Measurements from ENCODE around the gene TPI1. TPM values are rescaled to one million over a fixed set of nuclear protein-coding genes. Genes with fewer than 3 reads are reported as not detected.

Gene TPI1
- total RNA-seq, 1 donor from 2014 or later = 2,208 TPM

GRCh38 chr12:6917491-6918231 is 50.3 kb downstream of the TPI1 start:
- TF ChIP-seq, protein P1, sequence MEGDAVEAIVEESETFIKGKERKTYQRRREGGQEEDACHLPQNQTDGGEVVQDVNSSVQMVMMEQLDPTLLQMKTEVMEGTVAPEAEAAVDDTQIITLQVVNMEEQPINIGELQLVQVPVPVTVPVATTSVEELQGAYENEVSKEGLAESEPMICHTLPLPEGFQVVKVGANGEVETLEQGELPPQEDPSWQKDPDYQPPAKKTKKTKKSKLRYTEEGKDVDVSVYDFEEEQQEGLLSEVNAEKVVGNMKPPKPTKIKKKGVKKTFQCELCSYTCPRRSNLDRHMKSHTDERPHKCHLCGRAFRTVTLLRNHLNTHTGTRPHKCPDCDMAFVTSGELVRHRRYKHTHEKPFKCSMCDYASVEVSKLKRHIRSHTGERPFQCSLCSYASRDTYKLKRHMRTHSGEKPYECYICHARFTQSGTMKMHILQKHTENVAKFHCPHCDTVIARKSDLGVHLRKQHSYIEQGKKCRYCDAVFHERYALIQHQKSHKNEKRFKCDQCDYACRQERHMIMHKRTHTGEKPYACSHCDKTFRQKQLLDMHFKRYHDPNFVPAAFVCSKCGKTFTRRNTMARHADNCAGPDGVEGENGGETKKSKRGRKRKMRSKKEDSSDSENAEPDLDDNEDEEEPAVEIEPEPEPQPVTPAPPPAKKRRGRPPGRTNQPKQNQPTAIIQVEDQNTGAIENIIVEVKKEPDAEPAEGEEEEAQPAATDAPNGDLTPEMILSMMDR (conservative IDR thresholded peaks at IDR 0.05; ENCODE audit: low read depth, low read length) = no peak
- H3K4me3 ChIP-seq (ENCODE audit: low read depth, low read length) = no peak overlapping the region
- DNase-seq (ENCODE audit: low read depth) = no peak

DNA sequence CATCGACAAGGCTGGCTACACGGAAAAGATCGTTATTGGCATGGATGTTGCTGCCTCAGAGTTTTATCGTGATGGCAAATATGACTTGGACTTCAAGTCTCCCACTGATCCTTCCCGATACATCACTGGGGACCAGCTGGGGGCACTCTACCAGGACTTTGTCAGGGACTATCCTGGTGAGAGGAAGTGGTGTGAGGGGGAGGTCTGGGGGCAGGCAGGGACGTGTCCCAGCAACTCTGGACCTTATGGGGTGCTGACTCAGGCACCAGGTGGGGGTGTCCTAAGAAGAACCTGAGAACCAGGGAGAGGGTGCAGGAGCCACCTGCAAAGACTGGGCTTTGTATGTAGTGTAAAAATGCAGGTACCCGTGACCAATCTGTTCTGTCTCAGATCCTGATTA is 52.3 kb downstream of the TPI1 start:
- H3K4me3 ChIP-seq (ENCODE audit: low read depth, low read length) = no peak overlapping the region
- no peak for DNase-seq (ENCODE audit: low read depth)
- TF ChIP-seq, protein P1 (conservative IDR thresholded peaks at IDR 0.05; ENCODE audit: low read depth, low read length) = peak; percentile 4

Other genes starting within 250 kb of the TPI1 start
- gene LPAR5, start 231.6 kb upstream of the TPI1 start, total RNA-seq = 0.81 and 0.94 TPM in 2 replicates
- gene ACRBP, start 220.1 kb upstream of the TPI1 start, total RNA-seq = 0.58 TPM in 1 of 2 replicates, not detected in the other
- gene ING4, start 204.4 kb upstream of the TPI1 start, total RNA-seq = 18.4 and 60.0 TPM in 2 replicates
- 19.9 and 21.9 TPM in 2 replicates for gene ZNF384, start 178.2 kb upstream of the TPI1 start, total RNA-seq
- 0.06 TPM in 1 of 2 replicates, not detected in the other for gene PIANP, start 166.7 kb upstream of the TPI1 start, total RNA-seq
- 59.2 and 63.5 TPM in 2 replicates for gene COPS7A, start 143.5 kb upstream of the TPI1 start, total RNA-seq
- gene MLF2, start 114.4 kb upstream of the TPI1 start, total RNA-seq = 185 and 294 TPM in 2 replicates
- 91.7 and 266 TPM in 2 replicates for gene PTMS, start 101.2 kb upstream of the TPI1 start, total RNA-seq
- gene LAG3, start 95.0 kb upstream of the TPI1 start, total RNA-seq = not detected in 2 replicates
- gene CD4, start 78.0 kb upstream of the TPI1 start, total RNA-seq = 0.07 and 0.75 TPM in 2 replicates
- gene GPR162, start 45.7 kb upstream of the TPI1 start, total RNA-seq = 1.0 and 1.2 TPM in 2 replicates
- 19.1 and 30.4 TPM in 2 replicates for gene P3H3, start 39.1 kb upstream of the TPI1 start, total RNA-seq
- gene GNB3, start 26.6 kb upstream of the TPI1 start, total RNA-seq = 0.29 and 4.2 TPM in 2 replicates
- 85.0 and 97.4 TPM in 2 replicates for gene CDCA3, start 16.2 kb upstream of the TPI1 start, total RNA-seq
- gene USP5, start 15.4 kb upstream of the TPI1 start, total RNA-seq = 60.5 and 83.8 TPM in 2 replicates
- gene SPSB2, start 5.8 kb downstream of the TPI1 start, total RNA-seq = 9.5 and 17.2 TPM in 2 replicates
- 3.8 and 14.5 TPM in 2 replicates for gene LRRC23, start 37.3 kb downstream of the TPI1 start, total RNA-seq
- 47.4 and 97.0 TPM in 2 replicates for gene ENO2, start 47.0 kb downstream of the TPI1 start, total RNA-seq
- 17.9 and 19.0 TPM in 2 replicates for gene ATN1, start 60.4 kb downstream of the TPI1 start, total RNA-seq
- gene RNU7-1, start 76.3 kb downstream of the TPI1 start, total RNA-seq = not detected in 2 replicates
- 163 and 174 TPM in 2 replicates for gene C12orf57, start 76.5 kb downstream of the TPI1 start, total RNA-seq
- gene PTPN6, start 83.8 kb downstream of the TPI1 start, total RNA-seq = 21.8 and 37.5 TPM in 2 replicates
- gene PHB2, start 103.1 kb downstream of the TPI1 start, total RNA-seq = 287 and 559 TPM in 2 replicates
- gene EMG1, start 103.4 kb downstream of the TPI1 start, total RNA-seq = 81.5 and 138 TPM in 2 replicates
- 14.9 and 27.1 TPM in 2 replicates for gene LPCAT3, start 150.9 kb downstream of the TPI1 start, total RNA-seq
- 1.3 TPM in 1 of 2 replicates, not detected in the other for gene C1S, start 193.2 kb downstream of the TPI1 start, total RNA-seq
- gene C1R, start 224.9 kb downstream of the TPI1 start, total RNA-seq = 2.1 and 2.5 TPM in 2 replicates
- 11.2 and 11.3 TPM in 2 replicates for gene C1RL, start 241.7 kb downstream of the TPI1 start, total RNA-seq